ENCODE results near the gene DUSP18. TPM values are rescaled to one million over a fixed set of nuclear protein-coding genes. Genes with fewer than 3 reads are reported as not detected.
A peak's percentile ranks its signal among the peaks of the same experiment; 100 is the strongest.

Gene DUSP18
- total RNA-seq, 1 donor from 2014 or later = 8.0 TPM

- no peaks in the 10 kb centered on the region for H3K9me3 Mint-ChIP-seq (ENCODE audit: unreplicated experiment)
- H3K27ac Mint-ChIP-seq (ENCODE audit: unreplicated experiment) = no peak overlapping the region
Measured at GRCh38 chr22:30640361-30640760, 27.3 kb downstream of the DUSP18 start.

GRCh38 chr22:30637701-30638114 lies 30.0 kb downstream of the DUSP18 start:
- H3K27ac Mint-ChIP-seq (ENCODE audit: unreplicated experiment) = no peak overlapping the region
- no peak for DNase-seq
- H3K27me3 Mint-ChIP-seq (ENCODE audit: unreplicated experiment) = peaks cover 2% of the 10 kb centered on the region
- H3K4me3 Mint-ChIP-seq (ENCODE audit: unreplicated experiment) = peak overlapping the region; percentile 68
- H3K9me3 Mint-ChIP-seq (ENCODE audit: unreplicated experiment) = peaks cover 2% of the 10 kb centered on the region
- no peaks in the 10 kb centered on the region for H3K36me3 Mint-ChIP-seq (ENCODE audit: unreplicated experiment)
- no peak for TF ChIP-seq CTCF (IDR thresholded peaks at IDR 0.05; ENCODE audit: partially characterized antibody, unreplicated experiment)
- peaks cover 6% of the 10 kb centered on the region for H3K4me1 Mint-ChIP-seq (ENCODE audit: low read depth, unreplicated experiment)

More at GRCh38 chr22:30640361-30640760, 27.3 kb downstream of the DUSP18 start:
- H3K4me1 Mint-ChIP-seq (ENCODE audit: low read depth, unreplicated experiment) = peaks cover 2% of the 10 kb centered on the region
- H3K36me3 Mint-ChIP-seq (ENCODE audit: unreplicated experiment) = no peaks in the 10 kb centered on the region
- H3K4me3 Mint-ChIP-seq (ENCODE audit: unreplicated experiment) = no peak overlapping the region
- no peak for TF ChIP-seq CTCF (IDR thresholded peaks at IDR 0.05; ENCODE audit: partially characterized antibody, unreplicated experiment)
- H3K27me3 Mint-ChIP-seq (ENCODE audit: unreplicated experiment) = no peaks in the 10 kb centered on the region
- no peak for DNase-seq

- TF ChIP-seq CTCF (IDR thresholded peaks at IDR 0.05; ENCODE audit: partially characterized antibody, unreplicated experiment) = no peak
- peak overlapping the region; percentile 89 for H3K4me3 Mint-ChIP-seq (ENCODE audit: unreplicated experiment)
- H3K4me1 Mint-ChIP-seq (ENCODE audit: low read depth, unreplicated experiment) = peaks cover 6% of the 10 kb centered on the region
- peaks cover 2% of the 10 kb centered on the region for H3K27me3 Mint-ChIP-seq (ENCODE audit: unreplicated experiment)
- no peak for DNase-seq
- peaks cover 2% of the 10 kb centered on the region for H3K9me3 Mint-ChIP-seq (ENCODE audit: unreplicated experiment)
- H3K27ac Mint-ChIP-seq (ENCODE audit: unreplicated experiment) = peak overlapping the region; percentile 43
- H3K36me3 Mint-ChIP-seq (ENCODE audit: unreplicated experiment) = no peaks in the 10 kb centered on the region
Measured at GRCh38 chr22:30636226-30637077, 31.2 kb downstream of the DUSP18 start.

GRCh38 chr22:30635273-30636225 lies 32.1 kb downstream of the DUSP18 start, which contains the start of gene SLC35E4:
Gene SLC35E4 (plus strand): TSS chr22:30635781. CDS start chr22:30636451, 670 bp downstream.
- peak; percentile 97 for DNase-seq
- Mint-ChIP-seq H3K4me1 (ENCODE audit: low read depth, unreplicated experiment) (peaks cover 6% of the 10 kb centered on the region), H3K4me3 (ENCODE audit: unreplicated experiment) (peak within 1 kb of the TSS; percentile 89), H3K27me3 (ENCODE audit: unreplicated experiment) (peaks cover 2% of the 10 kb centered on the region), H3K27ac (ENCODE audit: unreplicated experiment) (peak within 1 kb of the TSS; percentile 85), H3K36me3 (ENCODE audit: unreplicated experiment) (no peaks in the 10 kb centered on the region), H3K9me3 (ENCODE audit: unreplicated experiment) (peaks cover 2% of the 10 kb centered on the region)
- no peak for TF ChIP-seq CTCF (IDR thresholded peaks at IDR 0.05; ENCODE audit: partially characterized antibody, unreplicated experiment)
